ENCODE results near the gene SH2D2A.

The SH2D2A gene

DNA sequence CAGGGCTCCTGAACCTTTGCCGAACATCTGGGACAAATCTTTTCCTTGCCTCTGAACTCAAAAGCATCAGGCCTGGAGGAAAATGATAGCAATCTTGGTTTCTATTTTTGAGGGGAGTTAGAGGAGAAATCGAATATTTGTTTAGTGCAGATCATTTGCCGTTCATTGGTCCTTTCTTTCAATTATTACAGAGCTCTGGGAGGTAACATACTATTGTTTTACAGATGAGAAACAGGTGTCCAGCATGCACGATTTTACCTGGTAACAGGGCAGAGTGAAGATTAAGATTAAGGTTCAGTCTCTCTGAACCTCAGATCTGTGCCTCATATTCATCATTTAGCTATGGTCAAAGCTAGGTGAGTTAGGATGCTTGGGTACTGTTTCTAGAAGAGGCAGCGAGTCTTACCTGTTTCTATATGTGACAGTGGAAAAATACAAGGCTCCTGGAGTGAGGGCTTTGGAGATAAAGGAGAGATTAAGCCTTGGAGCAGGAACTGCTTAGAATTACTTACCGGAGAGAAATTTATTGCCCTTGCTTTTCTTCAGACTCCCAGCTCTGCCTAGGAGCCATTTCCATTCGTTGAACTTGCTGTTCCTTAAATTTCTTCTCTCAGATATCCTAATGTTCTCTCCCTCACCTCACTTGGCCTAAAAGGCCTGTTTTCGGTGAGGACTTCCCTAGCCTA, 47.9 kb downstream of the SH2D2A start:
- TF ChIP-seq TAF1 (IDR thresholded peaks at IDR 0.05; ENCODE audit: borderline replicate concordance, insufficient read depth, low read length) (no peak), FOXP2 (optimal IDR thresholded peaks at IDR 0.05; ENCODE audit: borderline replicate concordance, extremely low read depth, extremely low read length, insufficient read depth) (no peak), POLR2AphosphoS5 (IDR thresholded peaks at IDR 0.05; ENCODE audit: low read depth, low read length) (no peak), SIN3A (IDR thresholded peaks at IDR 0.05; ENCODE audit: borderline replicate concordance, insufficient read depth, low read length) (no peak)
- TF ChIP-seq, protein P1, sequence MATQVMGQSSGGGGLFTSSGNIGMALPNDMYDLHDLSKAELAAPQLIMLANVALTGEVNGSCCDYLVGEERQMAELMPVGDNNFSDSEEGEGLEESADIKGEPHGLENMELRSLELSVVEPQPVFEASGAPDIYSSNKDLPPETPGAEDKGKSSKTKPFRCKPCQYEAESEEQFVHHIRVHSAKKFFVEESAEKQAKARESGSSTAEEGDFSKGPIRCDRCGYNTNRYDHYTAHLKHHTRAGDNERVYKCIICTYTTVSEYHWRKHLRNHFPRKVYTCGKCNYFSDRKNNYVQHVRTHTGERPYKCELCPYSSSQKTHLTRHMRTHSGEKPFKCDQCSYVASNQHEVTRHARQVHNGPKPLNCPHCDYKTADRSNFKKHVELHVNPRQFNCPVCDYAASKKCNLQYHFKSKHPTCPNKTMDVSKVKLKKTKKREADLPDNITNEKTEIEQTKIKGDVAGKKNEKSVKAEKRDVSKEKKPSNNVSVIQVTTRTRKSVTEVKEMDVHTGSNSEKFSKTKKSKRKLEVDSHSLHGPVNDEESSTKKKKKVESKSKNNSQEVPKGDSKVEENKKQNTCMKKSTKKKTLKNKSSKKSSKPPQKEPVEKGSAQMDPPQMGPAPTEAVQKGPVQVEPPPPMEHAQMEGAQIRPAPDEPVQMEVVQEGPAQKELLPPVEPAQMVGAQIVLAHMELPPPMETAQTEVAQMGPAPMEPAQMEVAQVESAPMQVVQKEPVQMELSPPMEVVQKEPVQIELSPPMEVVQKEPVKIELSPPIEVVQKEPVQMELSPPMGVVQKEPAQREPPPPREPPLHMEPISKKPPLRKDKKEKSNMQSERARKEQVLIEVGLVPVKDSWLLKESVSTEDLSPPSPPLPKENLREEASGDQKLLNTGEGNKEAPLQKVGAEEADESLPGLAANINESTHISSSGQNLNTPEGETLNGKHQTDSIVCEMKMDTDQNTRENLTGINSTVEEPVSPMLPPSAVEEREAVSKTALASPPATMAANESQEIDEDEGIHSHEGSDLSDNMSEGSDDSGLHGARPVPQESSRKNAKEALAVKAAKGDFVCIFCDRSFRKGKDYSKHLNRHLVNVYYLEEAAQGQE (IDR thresholded peaks at IDR 0.05; ENCODE audit: insufficient read depth in 1 of 2, low read depth in 2 of 2, low read length in 2 of 2): no peak

DNA sequence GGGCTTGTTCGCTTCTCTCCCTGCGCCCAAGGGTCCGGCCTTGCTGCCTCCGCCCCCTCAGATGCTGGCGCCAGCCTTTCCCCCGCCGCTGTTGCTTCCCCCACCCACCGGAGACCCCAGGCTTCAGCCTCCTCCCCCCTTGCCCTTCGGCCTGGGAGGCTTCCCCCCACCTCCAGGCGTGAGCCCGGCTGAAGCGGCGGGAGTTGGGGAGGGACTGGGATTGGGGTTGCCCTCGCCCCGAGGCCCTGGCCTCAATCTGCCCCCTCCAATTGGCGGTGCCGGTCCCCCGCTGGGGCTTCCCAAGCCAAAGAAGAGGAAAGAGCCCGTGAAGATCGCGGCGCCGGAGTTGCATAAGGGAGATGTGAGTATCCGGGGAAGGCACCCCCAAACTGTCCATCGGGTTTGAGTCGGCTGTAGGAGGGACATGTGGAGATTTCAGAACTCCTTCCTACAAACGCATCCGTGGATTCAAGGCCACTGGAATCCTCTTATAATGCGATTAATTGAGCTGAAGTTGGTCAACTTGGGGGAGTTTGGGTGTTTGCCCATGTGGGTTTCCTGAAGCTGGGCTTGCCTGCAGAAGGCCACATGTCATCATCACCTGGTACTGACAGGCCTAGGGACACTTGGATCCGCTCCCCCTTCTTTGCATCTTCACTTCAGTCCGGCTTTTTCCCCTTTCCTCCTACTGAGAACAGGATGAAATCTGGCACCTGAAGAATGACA, 48.6 kb downstream of the SH2D2A start:
- TF ChIP-seq SIN3A (IDR thresholded peaks at IDR 0.05; ENCODE audit: borderline replicate concordance, insufficient read depth, low read length) (no peak; the same call in 1 of the 2 replicates), POLR2AphosphoS5 (IDR thresholded peaks at IDR 0.05; ENCODE audit: low read depth, low read length) (no peak), FOXP2 (optimal IDR thresholded peaks at IDR 0.05; ENCODE audit: borderline replicate concordance, extremely low read depth, extremely low read length, insufficient read depth) (no peak), TAF1 (IDR thresholded peaks at IDR 0.05; ENCODE audit: borderline replicate concordance, insufficient read depth, low read length) (no peak)
- TF ChIP-seq, protein P1 (IDR thresholded peaks at IDR 0.05; ENCODE audit: insufficient read depth in 1 of 2, low read depth in 2 of 2, low read length in 2 of 2): no peak

DNA sequence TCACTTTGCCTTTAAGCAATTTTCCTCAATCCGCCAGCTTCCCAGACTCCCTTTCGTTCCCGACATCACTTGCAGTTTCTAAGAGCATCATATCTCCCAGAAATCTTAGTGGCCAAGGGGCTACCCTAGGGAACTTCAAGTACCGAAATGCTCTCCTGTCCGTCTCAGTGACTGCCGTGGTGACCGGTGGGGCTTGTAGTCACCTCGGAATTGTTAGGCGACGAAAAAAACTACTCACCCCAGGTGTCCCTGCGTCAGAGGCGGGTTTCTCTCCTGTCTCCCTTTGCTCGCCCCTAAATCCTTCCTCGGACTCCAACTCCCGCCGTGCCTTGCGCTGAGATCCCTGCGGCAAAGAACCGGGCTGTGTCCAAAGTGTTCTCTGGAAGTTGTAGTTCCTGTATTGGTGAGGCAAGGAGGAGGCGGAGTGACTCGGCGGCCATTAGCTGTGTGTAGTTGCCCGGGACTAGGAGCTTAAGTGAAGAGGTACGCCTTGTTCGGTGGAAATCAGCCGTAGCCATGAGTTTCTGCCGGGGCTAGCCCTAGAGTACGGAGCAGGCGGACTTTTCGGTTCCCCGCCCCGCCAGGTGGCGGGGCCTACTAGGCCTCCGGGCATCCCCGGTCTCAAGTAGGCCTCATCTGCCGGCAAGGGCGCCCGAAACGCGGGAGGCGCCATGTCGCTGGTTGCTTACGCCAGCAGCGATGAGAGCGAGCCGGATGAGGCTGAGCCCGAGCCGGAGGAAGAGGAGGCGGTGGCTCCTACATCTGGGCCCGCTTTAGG, 49.4 kb downstream of the SH2D2A start, which contains the start of gene PRCC:
TSS of gene PRCC (plus strand) at position 435 of the 778 bp plus-strand sequence. CDS start at position 672, 237 bp downstream.
- TF ChIP-seq TAF1 (IDR thresholded peaks at IDR 0.05; ENCODE audit: borderline replicate concordance, insufficient read depth, low read length) (peak; percentile 69; the same call in 1 of the 2 replicates), POLR2AphosphoS5 (IDR thresholded peaks at IDR 0.05; ENCODE audit: low read depth, low read length) (no peak), FOXP2 (optimal IDR thresholded peaks at IDR 0.05; ENCODE audit: borderline replicate concordance, extremely low read depth, extremely low read length, insufficient read depth) (no peak), SIN3A (IDR thresholded peaks at IDR 0.05; ENCODE audit: borderline replicate concordance, insufficient read depth, low read length) (peak; percentile 50; the same call in 1 of the 2 replicates)

DNA sequence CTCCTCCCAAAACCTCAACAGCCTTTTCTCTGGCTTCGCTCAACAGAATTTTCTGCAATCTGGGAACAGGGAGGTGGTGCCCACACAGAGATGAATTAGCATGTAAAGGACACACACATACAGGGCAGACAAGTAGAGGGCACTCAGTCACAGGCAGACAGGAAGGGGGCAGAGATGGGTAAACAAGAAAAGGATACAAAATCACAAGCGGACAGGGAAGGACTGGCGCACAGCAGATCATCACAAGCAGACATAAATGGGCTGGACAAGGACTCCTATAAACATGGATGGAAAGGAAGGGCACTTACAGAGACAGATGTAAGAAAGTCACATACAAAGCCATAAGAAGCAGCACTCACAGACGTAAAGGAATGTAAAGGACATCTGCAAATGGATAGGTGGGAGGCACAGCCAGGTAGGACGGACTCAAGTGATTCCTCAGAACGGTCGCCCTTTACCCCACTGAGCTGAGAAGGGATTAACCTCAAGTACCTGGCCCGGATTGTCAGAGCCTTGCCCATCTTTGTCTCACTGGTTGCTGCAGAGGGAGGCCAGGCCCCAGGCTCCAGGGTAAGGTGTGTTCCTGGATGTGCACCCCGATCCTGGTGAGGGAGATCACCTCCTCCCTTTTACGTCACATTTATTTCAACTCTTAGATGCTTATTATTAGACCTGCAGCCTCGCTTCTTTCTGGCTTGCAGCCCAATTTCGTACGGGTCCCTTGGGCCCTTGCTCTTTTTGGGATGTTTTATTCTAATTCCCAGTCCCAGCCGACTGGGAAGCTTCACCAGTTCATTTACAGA, 50.1 kb downstream of the SH2D2A start:
- TF ChIP-seq, protein P1 (IDR thresholded peaks at IDR 0.05; ENCODE audit: insufficient read depth in 1 of 2, low read depth in 2 of 2, low read length in 2 of 2): peak in 1 of 2 experiments; percentile 39; a peak in 1 of 4 replicates
- TF ChIP-seq SIN3A (IDR thresholded peaks at IDR 0.05; ENCODE audit: borderline replicate concordance, insufficient read depth, low read length): peak; percentile 90; the same call in 1 of the 2 replicates
- TF ChIP-seq POLR2AphosphoS5 (IDR thresholded peaks at IDR 0.05; ENCODE audit: low read depth, low read length): peak; percentile 81
- TF ChIP-seq TAF1 (IDR thresholded peaks at IDR 0.05; ENCODE audit: borderline replicate concordance, insufficient read depth, low read length): no peak

Measured in PFSK-1 (cell line).